Measurements from ENCODE around the gene SECISBP2L.
A peak's percentile ranks its signal among the peaks of the same experiment; 100 is the strongest.
"Not testable (repeated sequence)": the region's sequence is repeated elsewhere in the genome, so short reads cannot be mapped to it uniquely, and the experiment has no call there.

Gene SECISBP2L

GRCh38 chr15:48992545-48992944 lies 53.7 kb downstream of the SECISBP2L start:
- DNase-seq, result no peak

DNA sequence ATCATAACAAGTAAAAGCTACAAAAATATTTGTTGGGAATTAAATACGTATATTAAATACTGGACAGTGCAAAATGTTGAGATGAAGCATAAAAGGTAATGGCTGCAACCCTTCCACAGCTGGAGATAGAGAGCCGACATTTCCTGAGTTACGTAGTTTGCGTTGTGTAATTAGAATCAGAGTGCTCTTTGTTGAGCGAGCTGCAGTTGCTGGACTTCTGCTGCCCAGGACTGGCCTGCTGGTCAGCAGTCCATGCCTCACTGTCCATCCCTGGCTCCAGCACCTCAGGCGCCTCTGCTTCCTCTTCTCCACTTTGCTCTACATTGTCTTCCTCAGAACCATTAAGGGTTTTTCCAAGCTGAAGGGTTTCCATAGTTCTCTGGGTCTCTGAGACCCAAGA lies 54.1 kb downstream of the SECISBP2L start:
- no peak for DNase-seq

- DNase-seq, result no peak
Measured at GRCh38 chr15:48989170-48989569, 57.1 kb downstream of the SECISBP2L start.

DNA sequence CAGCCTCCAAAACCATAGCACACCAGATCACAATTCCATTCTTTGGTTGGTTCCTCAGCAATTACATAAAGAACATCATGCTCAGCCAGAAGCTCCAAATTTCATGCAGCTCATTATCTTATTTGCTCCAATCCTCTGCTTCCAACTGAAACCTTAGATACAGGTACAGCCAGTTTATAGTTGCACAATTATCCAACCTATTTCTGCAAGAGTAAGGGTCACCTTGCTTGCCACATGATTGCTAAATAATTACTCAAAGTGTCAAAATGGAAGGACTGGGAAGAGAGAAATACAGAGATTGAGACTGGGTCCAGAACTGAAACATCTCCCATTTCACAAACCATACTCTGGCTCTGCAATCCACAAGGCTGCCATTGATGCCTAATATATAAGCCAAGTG lies 59.1 kb downstream of the SECISBP2L start:
- no peak for DNase-seq

GRCh38 chr15:48986240-48986639 lies 60.0 kb downstream of the SECISBP2L start:
- no peak for DNase-seq

DNA sequence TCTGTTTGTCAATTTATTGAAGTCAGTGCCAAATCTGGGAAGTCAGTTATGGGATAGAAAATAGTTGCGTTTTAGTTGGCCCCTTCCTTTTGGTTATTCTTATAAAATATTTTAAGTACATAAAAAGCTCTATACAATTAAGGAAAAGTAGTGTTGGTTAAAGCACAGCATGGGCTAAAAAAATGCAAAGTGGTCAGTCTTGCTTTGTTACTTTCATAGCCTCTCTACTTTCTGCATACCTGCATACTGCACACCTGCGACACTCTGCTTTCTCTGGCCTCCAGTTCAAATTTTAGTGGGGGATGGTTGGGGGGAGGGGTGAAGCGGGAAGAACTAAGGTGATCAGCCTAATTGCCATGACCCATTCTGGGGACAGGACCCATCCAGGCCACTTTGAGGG lies 60.7 kb downstream of the SECISBP2L start:
- DNase-seq, result no peak

GRCh38 chr15:48984811-48985352 lies 61.4 kb downstream of the SECISBP2L start:
- DNase-seq, result no peak

GRCh38 chr15:48984021-48984710 lies 62.1 kb downstream of the SECISBP2L start:
- no peak for DNase-seq

DNA sequence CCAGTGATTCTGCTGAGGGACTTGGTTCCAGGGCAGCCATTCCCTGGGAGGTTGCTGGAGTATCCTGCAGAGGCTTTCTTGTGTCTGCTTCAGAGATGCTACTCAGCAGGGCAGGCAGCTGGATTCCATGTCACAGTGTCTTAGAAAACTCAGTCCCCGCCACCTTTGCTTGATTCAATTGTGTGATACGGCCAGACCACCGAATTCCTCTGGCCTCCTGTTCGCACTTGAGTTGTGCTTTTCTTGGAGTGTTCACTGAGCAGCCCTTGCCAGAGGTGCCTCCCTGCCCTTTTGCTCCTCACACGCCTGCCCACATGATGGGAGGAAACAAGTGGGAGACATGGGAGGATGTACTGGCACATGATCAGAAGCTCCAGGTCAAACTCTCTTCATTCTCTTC lies 62.9 kb downstream of the SECISBP2L start:
- no peak for DNase-seq

DNA sequence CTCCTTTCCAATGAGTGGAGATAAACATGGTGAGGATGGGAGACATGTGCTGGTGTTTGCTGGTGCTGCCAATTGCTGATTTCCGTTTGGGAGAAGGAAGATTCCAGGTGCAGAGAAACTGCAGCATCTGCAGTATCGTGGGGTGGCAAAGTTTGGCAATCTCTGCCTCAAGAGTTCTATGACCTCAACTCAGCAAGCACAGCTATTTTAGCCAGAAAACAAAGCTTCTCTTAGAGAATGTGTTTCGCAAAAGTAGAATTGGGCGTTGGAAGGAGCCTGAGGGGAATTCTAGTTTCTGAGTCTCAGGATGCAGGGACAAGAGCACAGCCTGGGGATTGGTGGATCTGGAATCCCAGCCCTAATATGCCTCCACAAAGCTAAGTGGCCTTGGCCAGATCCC lies 64.3 kb downstream of the SECISBP2L start:
- DNase-seq, result no peak

DNA sequence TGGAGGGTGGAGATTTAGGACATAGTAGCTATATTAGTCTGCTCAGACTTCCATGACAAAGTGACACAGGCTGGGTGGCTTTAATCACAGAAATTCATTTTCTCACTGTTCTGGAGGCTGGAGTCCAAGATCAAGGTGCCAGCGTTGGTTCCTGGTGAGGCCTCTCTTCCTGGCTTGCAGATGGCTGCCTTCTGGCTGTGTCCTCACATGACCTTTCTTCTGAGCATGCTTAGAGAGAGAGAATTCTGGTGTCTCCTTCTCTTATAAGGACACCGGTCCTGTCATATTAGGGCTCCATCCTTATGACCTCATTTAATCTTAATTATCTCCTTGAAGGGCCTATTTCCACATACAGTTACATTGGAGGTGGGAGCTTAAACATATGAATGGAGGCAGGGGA lies 67.6 kb downstream of the SECISBP2L start:
- DNase-seq, result no peak

DNA sequence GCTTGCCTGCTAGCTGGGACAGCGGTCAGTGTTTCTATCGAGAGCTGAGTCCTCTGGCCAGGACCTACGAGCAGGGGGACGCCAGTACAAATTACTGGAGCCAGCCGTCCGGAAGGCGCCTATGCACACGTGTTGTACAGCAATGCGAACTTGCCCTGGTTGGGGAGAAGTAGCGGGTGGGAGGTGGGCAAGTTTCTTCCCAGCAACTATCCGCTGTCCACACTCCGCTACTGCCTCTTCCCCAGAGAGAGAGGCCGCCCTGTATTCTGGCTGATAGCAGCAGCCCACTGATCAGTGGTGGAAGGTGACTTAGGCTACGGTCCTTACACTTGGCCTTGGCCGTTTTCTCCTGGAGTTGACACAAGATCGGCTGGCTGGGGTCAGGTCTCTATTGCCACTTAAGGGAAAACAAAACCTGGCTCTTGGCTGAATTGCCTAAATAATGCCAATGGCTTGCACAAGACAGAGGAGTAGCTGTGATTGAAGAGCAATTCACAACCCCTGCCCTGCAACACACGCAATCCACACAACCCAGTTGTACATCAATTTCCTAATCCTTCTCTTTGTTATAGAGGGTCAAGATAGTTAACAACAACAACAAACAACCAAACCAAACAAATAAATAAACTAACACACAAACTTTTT lies 69.7 kb downstream of the SECISBP2L start:
- DNase-seq, result no peak

DNA sequence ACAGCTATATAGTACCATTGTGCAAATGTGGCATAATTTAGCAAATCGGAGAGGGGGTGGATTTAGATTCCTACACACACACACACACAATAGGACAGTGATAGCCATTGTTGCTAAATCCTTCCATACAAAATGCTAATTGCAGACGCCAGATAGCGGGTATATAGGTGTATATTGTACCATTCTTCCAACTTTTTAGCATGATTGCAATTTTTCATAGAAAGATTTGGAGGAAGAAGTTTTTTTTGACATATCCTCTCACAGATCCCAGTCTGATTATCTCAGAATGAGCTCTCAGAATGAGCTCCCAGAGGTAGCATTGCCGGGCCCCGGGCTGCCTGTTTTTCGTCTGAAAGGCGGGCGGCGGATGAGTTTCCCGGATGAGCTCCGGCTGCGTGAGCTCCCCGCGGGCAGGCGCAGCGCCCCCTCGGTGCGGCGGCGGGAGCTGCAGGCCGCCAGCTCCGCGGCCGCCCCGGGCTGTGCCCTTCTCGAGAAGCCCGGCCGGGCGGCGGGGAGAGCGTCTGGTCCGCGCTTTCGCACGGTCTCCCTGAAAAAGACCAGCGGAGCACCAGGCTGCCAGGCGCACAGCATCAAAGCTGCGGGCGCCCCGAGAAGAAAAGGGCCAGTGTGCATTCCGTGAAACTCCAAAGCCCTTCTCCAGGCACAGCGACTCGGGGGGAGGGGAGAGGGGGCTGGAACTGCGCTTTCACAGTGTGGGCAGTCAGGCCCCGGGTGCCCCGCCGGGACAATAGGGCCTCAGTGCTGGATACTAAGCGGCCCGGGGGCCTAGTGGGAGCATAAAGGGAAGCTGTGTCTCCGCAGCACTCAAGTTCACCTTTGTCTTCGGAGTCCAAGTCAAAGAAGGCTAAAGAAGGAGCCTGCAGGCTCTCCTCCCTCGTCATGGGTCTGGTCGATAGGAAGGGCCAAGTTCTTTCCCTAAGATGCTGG lies 70.5 kb downstream of the SECISBP2L start:
- DNase-seq, result peak; percentile 65 to 67

DNA sequence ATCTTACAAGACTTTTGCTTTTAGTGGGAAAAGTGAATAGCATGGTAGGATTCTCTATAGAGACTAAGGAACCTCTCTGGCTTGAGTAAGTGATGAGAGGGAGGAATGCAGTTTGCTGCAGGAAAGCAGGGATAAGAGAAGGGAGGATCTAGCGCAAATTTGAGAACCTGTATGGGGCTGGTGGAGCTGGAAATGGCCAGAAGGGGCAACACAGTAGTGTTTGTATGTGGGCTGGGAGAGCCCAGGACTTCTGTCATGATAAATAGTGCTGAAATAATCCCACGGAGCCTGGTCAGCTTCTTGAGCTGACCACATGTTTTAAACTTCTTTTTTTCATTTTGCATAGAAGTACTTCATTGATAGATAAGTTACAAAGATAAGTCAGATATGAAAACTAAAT lies 71.4 kb downstream of the SECISBP2L start:
- no peak for DNase-seq

DNA sequence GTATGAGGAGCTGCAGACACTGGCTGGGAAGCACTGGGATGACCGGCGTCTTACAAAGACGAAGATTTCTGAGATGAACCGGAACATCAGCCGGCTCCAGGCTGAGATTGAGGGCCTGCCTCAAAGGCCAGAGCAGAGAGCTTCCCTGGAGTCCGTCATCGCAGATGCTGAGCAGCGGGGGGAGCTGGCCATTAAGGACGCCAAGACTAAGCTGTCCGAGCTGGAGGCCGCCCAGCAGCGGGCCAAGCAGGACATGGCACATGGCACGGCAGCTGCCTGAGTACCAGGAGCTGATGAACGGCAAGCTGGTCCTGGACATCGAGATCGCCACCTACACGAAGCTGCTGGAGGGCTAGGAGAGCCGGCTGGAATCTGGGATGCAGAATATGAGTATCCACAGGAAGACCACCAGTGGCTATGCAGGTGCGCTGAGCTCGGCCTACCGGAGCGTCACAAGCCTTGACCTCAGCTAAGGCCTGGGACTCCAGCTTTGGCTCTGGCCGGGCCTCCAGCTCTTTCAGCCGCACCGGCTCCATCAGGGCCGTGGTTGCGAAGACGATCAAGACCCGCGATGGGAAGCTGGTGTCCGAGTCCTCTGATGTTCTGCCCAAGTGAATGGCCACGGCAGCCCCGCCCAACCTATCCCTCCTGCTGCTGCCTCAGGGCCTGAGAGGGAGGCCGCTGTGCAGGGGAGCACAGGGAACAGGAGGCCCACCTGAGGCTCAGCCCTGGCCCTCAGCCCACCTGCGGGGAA lies 73.3 kb downstream of the SECISBP2L start:
- no peak for DNase-seq

DNA sequence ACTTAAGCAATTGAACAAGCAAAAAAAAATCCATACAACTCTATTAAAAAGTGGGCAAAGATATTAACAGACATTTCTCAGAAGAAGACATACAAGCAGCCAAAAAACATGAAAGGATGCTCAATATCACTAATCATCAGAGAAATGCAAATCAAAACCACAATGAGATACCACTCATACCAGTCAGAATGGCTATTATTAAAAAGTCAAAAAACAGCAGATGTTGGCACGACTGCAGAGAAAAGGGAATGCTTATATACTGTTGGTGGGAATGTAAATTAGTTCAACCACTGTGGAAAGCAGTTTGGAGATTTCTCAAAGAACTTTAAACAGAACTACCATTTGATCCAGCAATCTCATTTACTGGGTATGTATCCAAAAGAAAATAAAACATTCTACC lies 75.3 kb downstream of the SECISBP2L start:
- DNase-seq, result not testable (repeated sequence)

GRCh38 chr15:48968066-48968465 lies 78.2 kb downstream of the SECISBP2L start:
- DNase-seq, result no peak

- no peak for DNase-seq
Measured at GRCh38 chr15:48967336-48967735, 78.9 kb downstream of the SECISBP2L start.

GRCh38 chr15:48966595-48967301 lies 79.5 kb downstream of the SECISBP2L start:
- DNase-seq, result peak in 1 of 2 donors; percentile 29

DNA sequence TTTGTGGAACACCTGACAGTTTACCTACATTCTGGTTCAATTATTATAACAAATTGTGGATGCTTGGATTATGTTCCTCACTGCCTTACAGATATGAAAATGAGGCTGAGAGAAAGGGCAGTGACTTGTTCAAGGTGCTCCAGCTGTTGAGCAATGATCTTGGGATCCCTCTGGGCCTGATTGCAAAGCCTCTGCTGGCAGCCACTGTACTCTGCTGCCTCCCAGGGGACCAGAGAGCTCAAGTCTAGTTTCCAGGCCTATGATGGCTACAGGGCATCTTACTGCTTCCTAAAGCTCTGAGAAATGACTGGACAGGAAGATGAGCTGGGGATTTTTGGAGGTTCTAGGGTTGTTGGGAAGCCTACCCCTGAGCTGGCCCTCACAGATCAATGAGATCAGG lies 80.3 kb downstream of the SECISBP2L start:
- DNase-seq, result no peak

- DNase-seq, result no peak
Measured at GRCh38 chr15:48964898-48965297, 81.3 kb downstream of the SECISBP2L start.
